GM12892 (cell line): Measurements from ENCODE around the gene GRID1.

Source experiments
- POLR2A ChIP-seq: IDR thresholded peaks from 2 replicates; pipeline ENCODE4 v1.6.1; 2011; ENCODE audit warnings: low read depth, low read length, control low read depth
- POLR2AphosphoS5 ChIP-seq: IDR thresholded peaks from 2 replicates; pipeline ENCODE4 v1.6.1; 2011; ENCODE audit warnings: low read depth, low read length, control low read depth

GRCh38 chr10:85926986-85927385 lies 439.6 kb downstream of the GRID1 start:
- TF ChIP-seq POLR2A (no peak), POLR2AphosphoS5 (no peak)
